ENCODE data around the gene KIDINS220.

DNA sequence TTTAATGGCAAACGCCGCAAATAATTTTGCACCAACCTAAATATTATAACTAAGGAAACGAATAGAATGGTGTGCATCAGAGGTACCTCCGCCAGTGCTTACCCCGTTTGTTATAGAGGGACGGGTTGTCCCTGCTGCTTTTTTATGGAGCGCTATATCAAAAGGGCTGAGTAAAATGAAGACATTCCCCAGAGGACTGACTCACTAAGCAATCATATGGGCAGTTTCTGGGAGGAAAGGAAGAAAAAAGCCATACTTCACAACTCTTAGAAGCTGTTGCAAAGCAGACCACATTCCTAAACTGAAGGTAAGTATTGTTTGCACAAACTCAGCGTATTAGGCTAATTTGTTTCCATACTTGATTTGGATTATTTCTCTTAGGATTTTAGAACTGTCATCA, 142.7 kb downstream of the KIDINS220 start:
- TF ChIP-seq NFIC (IDR thresholded peaks at IDR 0.05) (no peak), EP300 (IDR thresholded peaks at IDR 0.05; ENCODE audit: borderline replicate concordance) (no peak), RAD21 (IDR thresholded peaks at IDR 0.05; ENCODE audit: low read depth) (no peak), CEBPB (IDR thresholded peaks at IDR 0.05) (no peak), TAF1 (IDR thresholded peaks at IDR 0.05; ENCODE audit: low read depth) (no peak), EGR1 (IDR thresholded peaks at IDR 0.05) (no peak), TEAD4 (IDR thresholded peaks at IDR 0.05) (no peak), TCF12 (IDR thresholded peaks at IDR 0.05; ENCODE audit: low read depth) (no peak), CREB1 (IDR thresholded peaks at IDR 0.05; ENCODE audit: low read depth) (no peak)
- TF ChIP-seq, protein P1, sequence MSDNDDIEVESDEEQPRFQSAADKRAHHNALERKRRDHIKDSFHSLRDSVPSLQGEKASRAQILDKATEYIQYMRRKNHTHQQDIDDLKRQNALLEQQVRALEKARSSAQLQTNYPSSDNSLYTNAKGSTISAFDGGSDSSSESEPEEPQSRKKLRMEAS (IDR thresholded peaks at IDR 0.05): no peak
- TF ChIP-seq, protein P2, sequence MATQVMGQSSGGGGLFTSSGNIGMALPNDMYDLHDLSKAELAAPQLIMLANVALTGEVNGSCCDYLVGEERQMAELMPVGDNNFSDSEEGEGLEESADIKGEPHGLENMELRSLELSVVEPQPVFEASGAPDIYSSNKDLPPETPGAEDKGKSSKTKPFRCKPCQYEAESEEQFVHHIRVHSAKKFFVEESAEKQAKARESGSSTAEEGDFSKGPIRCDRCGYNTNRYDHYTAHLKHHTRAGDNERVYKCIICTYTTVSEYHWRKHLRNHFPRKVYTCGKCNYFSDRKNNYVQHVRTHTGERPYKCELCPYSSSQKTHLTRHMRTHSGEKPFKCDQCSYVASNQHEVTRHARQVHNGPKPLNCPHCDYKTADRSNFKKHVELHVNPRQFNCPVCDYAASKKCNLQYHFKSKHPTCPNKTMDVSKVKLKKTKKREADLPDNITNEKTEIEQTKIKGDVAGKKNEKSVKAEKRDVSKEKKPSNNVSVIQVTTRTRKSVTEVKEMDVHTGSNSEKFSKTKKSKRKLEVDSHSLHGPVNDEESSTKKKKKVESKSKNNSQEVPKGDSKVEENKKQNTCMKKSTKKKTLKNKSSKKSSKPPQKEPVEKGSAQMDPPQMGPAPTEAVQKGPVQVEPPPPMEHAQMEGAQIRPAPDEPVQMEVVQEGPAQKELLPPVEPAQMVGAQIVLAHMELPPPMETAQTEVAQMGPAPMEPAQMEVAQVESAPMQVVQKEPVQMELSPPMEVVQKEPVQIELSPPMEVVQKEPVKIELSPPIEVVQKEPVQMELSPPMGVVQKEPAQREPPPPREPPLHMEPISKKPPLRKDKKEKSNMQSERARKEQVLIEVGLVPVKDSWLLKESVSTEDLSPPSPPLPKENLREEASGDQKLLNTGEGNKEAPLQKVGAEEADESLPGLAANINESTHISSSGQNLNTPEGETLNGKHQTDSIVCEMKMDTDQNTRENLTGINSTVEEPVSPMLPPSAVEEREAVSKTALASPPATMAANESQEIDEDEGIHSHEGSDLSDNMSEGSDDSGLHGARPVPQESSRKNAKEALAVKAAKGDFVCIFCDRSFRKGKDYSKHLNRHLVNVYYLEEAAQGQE (IDR thresholded peaks at IDR 0.05; ENCODE audit: low read depth): no peak

Data from Ishikawa (cell line).